ENCODE data around the gene CRISP1.
"Not testable (repeated sequence)": the region's sequence is repeated elsewhere in the genome, so short reads cannot be mapped to it uniquely, and the experiment has no call there.

CRISP1 gene

DNA sequence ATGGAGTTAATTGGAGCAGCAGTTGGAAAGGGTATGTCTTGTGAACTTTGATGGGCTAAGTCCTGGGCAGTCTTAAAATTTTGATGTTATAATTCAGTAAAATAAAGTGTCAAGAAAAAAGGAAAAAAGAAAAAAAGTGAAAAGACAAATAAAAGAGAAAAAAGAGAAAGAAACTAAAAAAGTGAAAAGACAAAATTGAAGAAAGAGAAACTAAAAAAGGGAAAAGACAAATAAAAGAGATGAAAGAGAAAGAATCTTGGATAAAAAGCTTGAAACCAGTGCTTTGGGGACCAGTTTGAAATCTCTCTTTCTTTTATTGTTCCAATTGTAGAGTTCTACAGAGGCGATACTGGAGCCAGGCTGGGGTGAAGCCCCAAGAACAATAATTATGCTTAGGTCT, 67.2 kb downstream of the CRISP1 start:
- no peak overlapping the region for H3K4me3 ChIP-seq (ENCODE audit: low read depth, low read length)
- TF ChIP-seq, protein P1, sequence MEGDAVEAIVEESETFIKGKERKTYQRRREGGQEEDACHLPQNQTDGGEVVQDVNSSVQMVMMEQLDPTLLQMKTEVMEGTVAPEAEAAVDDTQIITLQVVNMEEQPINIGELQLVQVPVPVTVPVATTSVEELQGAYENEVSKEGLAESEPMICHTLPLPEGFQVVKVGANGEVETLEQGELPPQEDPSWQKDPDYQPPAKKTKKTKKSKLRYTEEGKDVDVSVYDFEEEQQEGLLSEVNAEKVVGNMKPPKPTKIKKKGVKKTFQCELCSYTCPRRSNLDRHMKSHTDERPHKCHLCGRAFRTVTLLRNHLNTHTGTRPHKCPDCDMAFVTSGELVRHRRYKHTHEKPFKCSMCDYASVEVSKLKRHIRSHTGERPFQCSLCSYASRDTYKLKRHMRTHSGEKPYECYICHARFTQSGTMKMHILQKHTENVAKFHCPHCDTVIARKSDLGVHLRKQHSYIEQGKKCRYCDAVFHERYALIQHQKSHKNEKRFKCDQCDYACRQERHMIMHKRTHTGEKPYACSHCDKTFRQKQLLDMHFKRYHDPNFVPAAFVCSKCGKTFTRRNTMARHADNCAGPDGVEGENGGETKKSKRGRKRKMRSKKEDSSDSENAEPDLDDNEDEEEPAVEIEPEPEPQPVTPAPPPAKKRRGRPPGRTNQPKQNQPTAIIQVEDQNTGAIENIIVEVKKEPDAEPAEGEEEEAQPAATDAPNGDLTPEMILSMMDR (IDR thresholded peaks at IDR 0.05; ENCODE audit: low read depth, low read length, missing control alignments) = no peak
- in situ Hi-C loops (cut with HindIII; ENCODE audit: low sequenced_read_pairs) = no loop called here
- no peak for DNase-seq (ENCODE audit: low read depth)

DNA sequence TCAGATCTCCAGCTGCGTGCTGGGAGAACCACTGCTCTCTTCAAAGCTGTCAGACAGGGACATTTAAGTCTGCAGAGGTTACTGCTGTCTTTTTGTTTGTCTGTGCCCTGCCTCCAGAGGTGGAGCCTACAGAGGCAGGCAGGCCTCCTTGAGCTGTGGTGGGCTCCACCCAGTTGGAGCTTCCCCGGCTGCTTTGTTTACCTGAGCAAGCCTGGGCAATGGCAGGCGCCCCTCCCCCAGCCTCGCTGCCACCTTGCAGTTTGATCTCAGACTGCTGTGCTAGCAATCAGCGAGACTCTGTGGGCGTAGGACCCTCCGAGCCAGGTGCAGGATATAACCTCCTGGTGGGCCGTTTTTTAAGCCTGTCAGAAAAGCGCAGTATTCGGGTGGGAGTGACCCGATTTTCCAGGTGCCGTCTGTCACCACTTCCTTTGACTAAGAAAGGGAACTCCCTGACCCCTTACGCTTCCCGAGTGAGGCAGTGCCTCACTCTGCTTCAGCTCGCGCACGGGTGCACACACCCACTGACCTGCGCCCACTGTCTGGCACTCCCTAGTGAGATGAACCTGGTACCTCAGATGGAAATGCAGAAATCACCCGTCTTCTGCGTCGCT, 69.4 kb downstream of the CRISP1 start:
- H3K4me3 ChIP-seq (ENCODE audit: low read depth, low read length); in situ Hi-C loops (cut with HindIII; ENCODE audit: low sequenced_read_pairs); DNase-seq (ENCODE audit: low read depth): not testable (repeated sequence)

DNA sequence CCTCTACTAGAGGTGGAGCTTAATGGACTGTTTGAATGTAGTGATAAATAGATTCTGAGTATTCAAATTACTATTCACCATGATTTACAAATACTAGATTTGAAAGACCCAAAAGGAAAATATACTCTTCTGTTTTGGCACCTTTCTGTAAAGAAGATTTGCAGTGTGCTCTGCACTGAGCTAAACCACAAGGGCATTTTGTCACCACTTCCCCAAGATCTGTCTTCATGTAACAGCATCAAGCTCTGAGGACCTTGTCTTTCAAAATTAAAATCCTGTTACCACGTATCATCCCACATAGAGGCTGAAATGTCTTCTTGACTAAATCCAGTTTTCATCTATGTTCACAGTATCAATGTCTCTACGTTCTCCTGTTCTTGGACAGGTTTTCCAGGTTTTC, 76.0 kb downstream of the CRISP1 start:
- in situ Hi-C loops (cut with HindIII; ENCODE audit: low sequenced_read_pairs) = no loop called here
- no peak overlapping the region for H3K4me3 ChIP-seq (ENCODE audit: low read depth, low read length)
- DNase-seq (ENCODE audit: low read depth) = no peak
- TF ChIP-seq, protein P1 (IDR thresholded peaks at IDR 0.05; ENCODE audit: low read depth, low read length, missing control alignments) = no peak

DNA sequence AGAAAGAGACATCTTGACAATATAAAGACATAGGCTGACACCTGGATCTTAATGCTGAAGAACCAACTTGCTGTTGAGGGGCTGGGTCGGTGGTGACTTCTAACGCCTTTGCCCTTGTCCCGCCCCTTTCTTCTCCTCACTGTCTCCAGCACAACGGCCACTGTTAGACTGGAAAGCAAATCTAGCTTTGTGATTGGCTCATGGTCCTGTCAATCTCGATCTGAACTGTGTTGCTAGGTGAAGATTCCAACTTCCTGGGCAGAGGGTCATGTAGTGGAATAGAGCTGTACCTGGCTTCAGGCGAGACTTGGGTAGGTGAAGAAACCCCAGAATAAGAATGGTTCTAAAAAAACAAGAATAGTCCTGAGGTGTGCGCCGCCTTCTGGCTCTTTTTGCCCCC, 79.2 kb downstream of the CRISP1 start, which contains the start of gene PGK2:
Gene PGK2, minus strand, starts transcription at position 110 of the 400 bp plus-strand sequence. Its CDS starts 98 bp downstream, at position 12.
- TF ChIP-seq, protein P1 (IDR thresholded peaks at IDR 0.05; ENCODE audit: low read depth, low read length, missing control alignments) = no peak
- no peak for DNase-seq (ENCODE audit: low read depth)
- in situ Hi-C loops (cut with HindIII; ENCODE audit: low sequenced_read_pairs) = no loop called here
- H3K4me3 ChIP-seq (ENCODE audit: low read depth, low read length) = no peak within 1 kb of the TSS

DNA sequence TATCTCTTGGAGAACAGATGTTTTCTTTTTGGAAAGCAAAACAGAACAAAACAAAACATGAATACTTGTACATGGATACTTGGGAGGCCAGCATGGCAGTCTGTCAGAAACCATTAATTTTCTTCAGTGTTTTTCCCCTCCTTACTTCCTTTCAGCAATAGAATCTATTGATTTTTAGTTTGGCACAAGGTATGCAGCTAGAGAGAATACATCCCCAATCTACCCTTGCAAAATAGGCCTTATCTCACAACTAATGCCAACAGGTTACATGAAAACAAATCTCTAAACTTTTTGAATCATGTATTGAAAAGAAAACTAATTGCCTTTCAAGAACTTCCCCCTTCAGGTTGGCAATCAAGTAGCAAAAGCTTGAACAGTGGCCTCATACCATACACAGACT, 82.1 kb downstream of the CRISP1 start:
- TF ChIP-seq, protein P1 (IDR thresholded peaks at IDR 0.05; ENCODE audit: low read depth, low read length, missing control alignments) = no peak
- DNase-seq (ENCODE audit: low read depth) = no peak

More for the DNA sequence above, 82.1 kb downstream of the CRISP1 start:
- H3K4me3 ChIP-seq (ENCODE audit: low read depth, low read length) = no peak overlapping the region
- in situ Hi-C loops (cut with HindIII; ENCODE audit: low sequenced_read_pairs) = no loop called here
